ENCODE data around the gene DIRAS1. TPM values are rescaled to one million over a fixed set of nuclear protein-coding genes. Genes with fewer than 3 reads are reported as not detected.

DIRAS1 gene
- total RNA-seq, 1 donor from 2014 or later, result 0.10 TPM

DNA sequence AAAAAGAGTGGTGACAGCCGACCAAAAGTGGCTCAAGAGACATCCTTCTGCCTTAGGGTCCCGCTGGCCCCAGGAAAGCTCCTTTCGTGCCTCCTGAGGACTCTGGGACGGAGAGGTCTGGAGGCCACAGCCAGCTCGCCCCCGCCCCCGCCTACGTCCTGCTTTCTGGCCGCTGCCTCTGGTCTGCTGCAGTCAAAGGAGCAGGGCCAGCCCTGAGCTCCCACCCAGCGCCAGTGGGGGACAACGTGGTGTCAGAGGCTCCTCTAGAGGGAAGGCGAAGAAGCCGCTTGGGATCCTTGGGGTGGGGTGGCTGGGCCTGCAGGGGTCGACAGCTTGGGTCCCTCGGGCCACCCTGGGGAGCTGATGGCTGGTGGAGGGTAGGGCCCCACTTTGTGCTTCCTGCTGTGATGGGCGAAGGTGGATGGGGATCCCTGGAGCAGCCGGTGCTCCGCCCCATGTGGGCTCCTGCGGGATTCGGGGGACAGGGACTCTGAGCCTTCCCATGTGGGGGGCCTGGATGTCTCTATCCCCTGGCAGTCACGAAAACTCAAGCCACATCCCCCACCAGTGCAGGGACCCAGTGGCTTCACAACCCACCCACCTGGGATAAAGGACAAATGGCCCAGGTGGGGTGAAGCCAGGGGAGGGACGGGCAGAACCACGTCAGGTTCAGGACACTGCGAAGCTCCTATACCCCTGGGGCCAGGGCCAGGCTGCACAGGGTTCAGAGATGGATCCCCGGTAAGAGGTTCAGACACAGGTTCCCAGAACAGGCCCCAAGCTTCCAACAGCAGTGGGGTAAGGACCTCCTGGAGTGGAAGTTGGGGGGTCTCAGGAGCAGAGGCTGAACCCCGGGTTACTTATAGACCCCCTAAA, 9.0 kb upstream of the DIRAS1 start:
- DNase-seq (ENCODE audit: low spot score) (no peak), ATAC-seq (no peak)

DNA sequence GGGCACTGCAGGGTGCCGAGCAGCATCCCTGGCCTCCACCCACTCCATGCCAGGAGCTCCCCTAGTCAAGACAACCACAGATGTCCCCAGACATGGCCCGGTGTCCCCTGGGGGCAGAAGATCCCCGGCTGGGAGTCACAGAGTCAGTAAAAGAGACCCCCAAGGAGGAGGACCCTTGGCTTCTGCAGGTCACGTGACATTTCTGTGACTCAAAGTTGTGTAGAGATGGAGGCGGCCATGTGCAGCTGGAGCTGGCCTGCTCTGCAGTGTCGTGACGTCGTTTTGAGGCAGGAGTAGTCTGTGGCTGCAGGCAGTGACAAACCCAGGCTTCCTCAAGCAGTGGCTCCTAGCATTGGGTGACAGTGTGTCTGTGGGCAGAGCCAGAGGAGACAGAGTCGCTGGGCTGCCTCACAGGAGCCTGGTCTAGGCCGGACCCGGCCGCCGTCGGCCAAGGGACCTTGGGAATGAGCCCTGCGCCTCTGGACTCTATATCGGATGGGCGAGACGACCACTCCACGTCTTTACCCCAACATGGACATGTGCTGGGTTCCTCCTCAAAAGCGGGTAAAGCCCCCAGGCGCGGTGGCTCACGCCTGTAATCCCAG, 7.7 kb upstream of the DIRAS1 start:
- ATAC-seq, result no peak
- no peak for DNase-seq (ENCODE audit: low spot score)

DNA sequence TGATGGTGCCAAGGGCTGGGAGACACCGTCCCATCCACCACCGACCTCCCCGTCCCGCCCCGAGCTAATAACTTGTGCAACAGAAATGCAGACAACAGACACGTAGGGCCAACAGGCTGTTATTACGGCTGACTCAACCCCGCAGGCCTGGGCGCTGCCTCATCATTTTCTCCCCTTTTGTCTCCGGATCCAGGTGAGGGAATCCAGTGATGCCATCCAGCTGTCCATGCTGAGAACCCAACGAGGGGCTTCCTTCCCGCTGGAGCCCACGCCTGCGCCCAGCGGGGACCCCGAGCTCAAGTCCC, 6.4 kb upstream of the DIRAS1 start:
- ATAC-seq, result no peak
- DNase-seq (ENCODE audit: low spot score), result no peak

DNA sequence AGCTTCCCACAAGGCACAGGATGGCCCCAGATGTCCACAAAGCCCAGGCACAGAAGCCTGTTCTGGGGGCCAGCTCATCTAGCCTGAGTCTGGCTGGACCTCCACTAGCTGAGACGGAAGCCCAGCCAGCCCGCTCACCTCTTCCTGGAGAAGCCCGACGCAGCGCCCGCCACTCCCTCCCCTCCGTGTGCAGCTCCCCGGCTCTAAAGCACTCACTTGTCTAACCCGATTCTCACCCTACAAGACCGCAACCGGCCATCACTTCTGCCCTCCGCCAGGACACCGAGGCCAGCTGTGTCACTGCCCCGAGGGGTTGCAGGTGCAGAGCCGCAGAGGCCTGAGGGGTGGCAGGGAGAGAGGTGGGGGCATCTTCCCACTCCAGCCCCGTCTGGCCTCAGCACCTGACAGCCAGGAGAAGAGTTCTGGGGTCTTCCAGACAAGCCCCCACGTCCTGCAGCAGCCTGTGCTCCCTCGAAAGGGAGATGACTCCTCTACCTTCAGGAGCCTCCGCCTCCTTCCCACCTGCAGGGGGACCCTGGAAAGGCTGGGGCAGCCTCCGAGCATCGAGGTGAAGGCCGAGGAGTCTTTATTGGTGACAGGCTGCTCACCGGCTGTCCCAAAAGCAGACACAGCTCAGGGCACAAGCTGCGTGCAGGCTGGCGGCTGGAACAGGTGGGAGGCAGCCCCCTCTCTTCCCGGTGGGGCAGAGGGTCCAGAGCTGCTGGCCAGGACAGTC, 5.9 kb upstream of the DIRAS1 start:
- DNase-seq (ENCODE audit: low spot score) (no peak), ATAC-seq (no peak)

DNA sequence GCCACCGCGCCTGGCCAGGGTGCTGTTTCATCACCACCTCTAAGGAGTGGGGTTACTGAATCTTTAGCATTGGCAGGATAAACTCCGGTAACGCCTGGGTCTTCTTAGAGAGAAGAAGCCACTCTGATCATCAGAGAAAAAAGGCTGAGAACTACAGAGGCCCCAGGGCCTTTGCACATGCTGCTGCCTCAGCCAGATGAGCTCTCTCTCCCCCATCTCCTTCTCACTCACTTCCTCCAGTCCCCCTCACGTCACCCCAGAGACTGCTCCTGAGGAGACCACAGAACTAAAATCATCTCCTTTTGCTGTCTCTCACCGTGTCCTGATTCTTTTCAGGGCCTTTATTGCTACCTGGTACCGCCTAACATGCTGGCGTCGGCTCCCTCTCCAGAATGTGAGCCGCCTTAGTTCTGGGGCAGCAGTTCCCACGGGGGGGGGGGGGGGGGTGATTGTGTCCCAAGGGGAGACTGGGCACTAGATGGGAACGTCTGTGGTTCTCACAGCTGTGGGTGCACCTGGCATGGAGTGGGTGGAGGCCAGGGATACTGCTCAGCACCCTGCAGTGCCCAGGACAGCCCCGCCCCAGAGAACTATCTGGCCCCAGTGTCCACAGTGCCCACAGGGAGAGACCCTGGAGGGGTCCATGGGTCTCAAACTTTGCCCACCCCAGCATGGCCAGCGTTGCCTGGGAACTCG, 5.1 kb upstream of the DIRAS1 start:
- DNase-seq (ENCODE audit: low spot score) (no peak), ATAC-seq (no peak)

DNA sequence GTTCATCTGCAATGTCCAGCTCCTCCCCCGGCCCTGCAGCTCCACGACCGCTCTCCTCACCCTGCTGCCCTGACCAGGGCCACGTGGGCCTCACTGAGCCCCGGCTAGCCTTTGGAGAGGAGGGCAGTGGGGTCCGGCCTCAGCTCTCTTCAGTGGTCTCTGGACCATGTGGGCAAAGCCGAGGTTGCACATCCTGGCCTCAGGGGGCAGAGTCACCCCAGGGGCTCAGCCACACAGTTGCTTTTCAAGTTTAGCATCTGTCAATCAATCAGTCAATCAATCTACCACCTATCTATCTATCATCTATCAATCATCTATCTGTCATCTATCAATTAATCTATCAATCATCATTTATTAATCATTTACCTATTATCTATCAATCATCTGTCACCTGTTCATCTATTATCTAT, 3.0 kb upstream of the DIRAS1 start:
- DNase-seq (ENCODE audit: low spot score) (no peak), ATAC-seq (no peak)

DNA sequence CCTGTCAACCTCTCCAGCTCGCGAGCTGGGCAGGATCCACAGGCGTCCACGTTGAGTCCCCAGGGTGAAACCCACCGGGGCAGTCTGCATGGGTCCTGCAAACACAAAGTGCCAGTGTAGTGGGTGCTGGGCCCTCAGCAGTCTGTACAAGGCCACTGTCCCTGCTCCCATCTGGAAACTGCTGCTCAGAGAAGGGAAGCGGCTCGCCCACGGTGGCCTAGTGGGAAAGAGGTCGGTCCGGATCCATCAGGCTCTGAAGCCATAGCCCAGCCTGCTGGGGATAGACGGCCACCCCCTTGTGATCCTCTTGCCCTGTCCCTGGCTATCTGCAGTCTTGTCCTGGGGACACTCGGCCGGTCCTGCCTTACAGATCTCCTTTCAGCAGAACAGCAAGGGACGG, 2.6 kb upstream of the DIRAS1 start:
- DNase-seq (ENCODE audit: low spot score), result no peak
- no peak for ATAC-seq

DNA sequence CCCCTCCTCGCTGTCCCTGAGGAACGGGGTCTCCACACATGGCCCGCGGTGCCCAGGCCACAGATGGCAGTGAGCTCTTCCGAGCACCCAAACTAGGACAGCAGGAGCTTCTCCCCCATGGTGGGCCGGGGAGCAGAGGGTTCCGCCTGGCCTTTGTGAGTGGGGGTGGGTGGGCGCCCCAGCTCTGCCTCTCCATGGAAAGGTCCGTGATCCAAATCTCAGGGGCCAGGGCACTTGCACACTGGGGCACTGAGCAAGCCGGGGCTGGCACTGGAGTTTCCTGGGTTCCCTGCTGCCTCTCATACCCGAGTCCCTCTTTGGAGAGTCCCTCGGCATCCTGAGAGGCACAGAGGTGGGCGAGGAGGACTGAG, 2.2 kb upstream of the DIRAS1 start:
- no peak for ATAC-seq
- no peak for DNase-seq (ENCODE audit: low spot score)

DNA sequence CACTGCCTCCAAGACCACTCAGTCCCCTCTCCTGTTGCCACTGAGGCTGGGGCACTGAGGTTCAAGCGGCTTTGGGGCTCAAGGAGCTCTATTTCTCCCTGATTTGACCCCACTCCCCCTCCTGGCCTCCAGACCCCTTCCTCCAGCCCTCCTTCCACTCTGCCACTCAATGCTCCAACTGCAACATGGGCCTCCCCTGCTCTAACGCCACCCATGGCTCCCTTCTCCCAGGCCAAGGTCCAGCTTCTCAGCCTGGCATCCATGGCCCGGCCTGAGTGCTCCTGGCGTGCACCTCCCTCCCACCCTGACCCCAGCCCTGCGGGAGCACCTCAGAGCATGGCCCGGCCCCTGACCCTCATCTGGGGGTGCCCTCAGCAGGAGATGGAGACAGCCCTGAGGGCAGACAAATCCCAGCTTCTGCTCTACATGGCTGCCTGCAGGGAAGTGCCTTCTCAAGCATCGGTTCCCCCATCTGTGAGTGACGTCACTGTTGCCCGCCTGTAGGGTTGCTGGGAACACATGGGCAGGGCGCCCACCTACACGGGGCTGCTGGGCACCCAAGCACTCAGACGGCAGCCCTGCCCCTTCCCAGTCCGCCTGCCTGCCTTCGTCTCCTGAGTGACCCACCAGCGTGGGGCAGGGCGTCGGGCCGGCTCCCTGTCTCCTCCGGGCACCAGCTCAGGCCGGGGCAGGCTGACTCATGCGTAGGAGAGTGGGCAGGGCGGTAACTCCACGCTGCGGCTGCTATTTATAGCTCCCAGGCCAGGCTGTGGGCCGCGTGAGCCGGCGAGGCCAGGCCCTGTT, 1.6 kb upstream of the DIRAS1 start:
- ATAC-seq (no peak), DNase-seq (ENCODE audit: low spot score) (no peak)

DNA sequence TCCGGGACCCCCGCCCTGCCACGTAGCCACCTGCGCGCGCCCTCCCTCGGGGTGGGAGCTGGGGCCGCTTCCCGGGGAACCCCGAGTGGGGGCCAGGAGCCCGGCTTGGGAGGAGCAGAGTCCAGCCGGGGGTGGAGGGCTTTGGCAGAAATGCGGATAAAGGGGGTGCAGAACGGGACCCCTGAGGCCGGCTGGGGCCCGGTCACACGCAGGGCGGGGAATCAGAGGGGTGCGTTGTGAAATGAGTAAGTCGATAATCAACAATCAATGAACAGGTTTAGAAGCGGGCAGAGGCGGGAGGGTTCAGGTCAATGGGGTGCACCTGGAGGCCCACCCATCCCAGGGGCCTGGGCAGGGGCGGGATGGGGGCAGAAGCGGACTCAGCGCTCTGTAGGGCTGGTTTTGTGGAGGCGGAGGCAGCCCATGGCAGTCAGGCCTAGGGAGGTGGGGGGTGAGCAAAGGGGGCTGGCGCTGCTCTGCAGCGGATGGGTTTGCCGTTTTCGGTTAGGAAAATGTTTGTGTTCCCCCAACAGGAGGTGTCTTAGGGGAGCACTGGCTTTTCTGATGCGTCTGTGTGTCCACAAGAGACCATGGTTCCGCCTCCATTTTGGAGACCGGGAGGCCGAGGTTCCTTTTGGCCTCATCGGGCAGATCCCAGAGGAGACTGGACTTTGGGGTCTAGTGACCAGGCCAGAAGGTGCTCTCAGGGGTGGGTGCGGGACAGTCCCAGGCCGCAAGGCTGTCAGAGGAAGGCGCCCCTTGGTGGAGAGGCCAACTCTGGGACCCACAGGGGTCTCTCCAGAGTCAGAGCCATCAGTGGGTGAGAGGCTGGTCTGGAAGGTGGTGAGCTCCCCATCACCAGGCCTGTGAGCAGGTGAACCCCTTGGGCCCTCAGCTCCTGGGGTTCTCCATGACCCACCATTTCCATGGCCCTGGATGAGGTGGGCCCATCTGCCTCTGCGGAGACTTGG, 683 bp upstream of the DIRAS1 start:
- DNase-seq (ENCODE audit: low spot score), result no peak
- ATAC-seq, result no peak

DNA sequence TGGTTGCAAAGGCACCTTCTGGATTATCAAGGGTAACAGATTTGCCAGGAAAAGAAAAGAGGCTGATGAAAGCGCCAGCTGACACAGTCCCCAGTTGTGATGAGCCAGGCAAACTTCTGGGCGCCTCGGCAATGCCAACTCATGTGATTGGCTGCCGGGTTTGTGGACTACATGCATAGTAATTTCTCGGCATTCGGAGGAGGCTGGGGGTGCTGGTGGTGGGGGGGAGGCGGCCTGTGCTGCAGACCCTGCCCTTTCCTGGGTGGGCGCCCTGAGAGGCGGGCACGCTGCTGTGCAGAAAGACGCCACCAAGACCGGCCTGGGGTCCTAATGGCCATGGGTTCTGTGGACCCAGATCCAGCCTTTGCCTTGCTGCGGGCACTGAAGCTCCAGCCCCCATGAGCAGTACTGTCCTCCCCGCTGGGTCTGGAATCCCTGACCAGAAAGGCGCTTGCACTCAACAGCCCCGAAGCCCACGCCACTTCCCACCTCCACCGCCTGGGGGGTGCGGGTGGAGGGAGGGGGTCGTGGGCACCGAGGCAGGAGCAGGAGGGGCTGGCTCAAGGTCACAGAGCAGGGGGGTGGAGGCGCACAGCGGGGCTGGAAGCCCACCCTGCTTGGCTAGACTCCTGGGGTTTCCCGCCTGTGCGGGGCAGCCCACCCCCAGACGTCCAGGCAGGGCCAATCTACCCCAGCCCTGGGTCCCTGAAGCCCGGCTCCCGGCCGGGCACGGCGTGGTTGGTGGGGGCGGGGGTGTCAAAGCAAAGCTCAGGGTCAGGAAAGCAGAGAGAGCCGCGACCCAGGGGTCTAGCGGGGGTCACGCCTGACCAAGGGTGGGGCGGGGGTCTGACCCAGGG, 1.0 kb downstream of the DIRAS1 start:
- ATAC-seq (peak; percentile 17), DNase-seq (ENCODE audit: low spot score) (no peak)

DNA sequence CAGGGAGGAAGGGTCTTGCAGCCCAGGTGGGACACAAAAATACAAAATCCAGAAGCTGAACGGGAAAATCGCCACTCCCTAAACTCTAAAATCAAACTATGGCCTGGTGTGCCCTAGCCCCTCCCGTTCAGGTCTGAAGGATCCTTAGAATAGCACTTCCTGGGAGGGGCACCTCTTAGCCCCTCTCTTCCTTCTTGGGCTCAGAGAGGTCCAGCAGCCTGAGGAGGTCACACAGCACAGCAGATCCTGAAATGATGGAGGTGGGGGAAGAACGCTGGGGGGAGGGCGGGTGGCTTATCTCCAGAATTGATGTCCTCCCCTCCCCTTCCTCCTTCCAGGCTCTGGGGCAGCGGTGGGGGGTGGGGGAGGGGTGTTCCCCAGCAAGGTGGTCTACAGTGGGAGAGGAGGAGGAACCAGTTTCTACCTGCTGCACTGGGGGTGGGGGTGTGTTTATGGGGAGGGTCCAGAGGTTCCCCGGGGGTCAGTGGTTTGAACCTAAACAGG, 1.9 kb downstream of the DIRAS1 start:
- DNase-seq (ENCODE audit: low spot score) (no peak), ATAC-seq (no peak)

DNA sequence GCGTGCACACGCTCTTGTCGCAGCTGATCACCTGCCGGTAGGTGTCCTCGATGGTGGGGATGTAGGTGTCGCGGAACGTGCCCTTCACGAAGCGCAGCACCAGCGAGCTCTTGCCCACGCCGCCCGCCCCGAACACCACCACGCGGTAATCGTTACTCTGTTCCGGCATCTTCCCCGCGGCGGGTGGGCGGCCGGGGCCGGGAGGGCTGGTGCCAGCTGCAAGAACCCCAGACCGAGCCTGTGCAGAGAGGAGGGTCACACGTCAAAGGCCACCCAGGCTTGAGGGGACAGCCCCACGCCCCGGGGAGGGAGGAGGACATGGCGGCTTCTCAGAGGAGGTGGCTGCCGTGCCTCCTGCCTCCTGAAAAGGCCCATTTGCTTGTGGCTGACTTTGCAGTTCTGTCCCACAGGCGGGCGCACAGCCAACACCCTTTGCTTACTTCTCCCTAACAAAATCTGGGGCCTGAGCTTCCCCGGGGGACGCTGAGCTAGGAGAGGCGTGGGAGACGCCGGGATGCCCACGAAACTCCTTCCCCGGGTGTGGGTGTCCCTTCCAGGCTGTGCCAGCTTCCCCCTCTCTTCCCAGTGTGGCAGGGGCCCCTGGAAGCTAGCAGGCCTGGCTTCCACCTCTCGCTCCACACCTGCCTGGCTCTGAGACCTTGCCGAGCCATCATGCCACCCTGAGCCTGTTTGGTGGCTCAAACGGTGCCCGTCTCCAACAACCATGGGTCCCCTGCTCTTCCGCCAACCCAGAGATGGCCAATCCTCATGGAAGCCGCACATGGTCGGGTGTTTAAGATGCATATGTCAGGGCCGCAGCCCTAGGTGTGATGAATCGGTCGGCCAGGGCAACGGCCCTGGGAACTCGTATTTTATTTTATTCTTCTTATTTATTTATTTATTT, 3.3 kb downstream of the DIRAS1 start:
- ATAC-seq (no peak), DNase-seq (ENCODE audit: low spot score) (no peak)

DNA sequence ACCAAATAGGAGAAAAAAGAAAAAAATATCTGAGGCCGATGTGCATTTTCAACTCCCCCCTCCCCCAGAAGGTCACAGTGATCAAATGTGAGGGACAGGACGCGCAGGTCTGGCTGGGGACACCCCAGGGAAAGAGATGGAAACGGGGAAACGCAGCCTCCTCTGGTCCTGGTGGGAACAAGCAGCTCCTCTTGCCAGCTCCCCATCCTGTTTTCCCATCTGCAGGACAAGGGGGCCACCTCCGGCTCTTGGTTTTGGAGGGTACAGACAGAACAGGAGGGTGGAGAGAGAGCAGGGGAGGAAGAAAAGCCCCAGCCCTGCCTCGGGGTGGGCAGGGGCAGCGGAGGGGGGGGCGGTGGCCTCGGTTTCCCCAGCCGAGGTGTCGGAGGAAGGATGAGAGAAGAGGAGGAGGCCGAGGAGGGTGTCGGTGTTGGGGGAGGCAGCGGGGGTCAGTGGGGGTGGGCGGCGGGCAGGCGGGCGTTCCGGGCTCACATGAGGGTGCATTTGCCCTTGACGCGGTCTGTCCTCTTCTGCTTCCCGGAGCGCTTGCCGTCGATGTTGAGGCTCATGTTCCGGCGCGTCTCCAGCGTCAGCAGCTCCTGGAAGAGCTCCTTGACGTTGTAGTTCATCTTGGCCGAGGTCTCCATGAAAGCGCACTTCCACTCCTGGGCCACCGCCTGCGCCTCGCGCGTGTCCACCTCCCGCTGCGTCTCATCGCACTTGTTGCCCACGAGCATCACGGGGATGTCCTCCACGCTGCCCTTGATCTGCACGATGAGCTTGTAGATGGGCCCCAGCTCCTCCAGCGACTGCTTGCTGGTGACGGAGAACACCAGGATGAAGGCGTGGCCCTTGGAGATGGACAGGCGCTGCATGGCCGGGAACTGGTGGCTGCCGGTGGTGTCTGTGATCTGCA, 4.2 kb downstream of the DIRAS1 start:
- DNase-seq (ENCODE audit: low spot score), result no peak

DNA sequence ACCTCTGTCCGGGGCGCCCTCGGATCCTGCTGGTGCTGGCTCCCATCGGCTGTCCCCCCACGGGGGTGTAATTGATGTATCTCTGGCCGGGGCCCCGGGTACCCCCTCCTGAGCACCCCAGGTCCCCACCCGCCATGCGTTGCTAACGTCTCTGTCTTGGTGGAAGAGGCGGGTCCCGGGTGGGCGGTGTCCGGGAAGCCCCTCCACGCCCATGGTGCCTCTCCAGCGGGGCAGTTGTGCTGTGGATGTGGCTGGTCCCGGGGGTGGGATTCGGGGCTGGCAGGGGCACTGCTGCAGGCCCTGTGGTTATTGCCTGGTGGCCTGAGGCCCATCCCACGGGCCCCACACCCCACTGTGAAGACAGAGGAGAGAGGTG, 4.9 kb downstream of the DIRAS1 start:
- ATAC-seq (no peak), DNase-seq (ENCODE audit: low spot score) (no peak)

More for the DNA sequence above, 4.2 kb downstream of the DIRAS1 start:
- ATAC-seq, result no peak

Data from left lobe of liver (tissue), 2 donors.